Osteoblast (primary cell): ENCODE data around the gene SNX25. TPM values are rescaled to one million over a fixed set of nuclear protein-coding genes. Genes with fewer than 3 reads are reported as not detected.

Experiments used
- DNase-seq: peaks from one replicate; pipeline ENCODE4 v3.0.0; 2011; ENCODE audit warnings: low spot score, mixed read lengths; ENCODE audit not compliant: insufficient read length; ENCODE audit errors: missing footprints
- H2AFZ ChIP-seq: 2 replicates; pipeline ENCODE4 v1.6.0; 2011; ENCODE audit warnings: mild to moderate bottlenecking, low read length
- H3K27ac ChIP-seq: 2 replicates; pipeline ENCODE4 v1.5.1; 2011; ENCODE audit warnings: mild to moderate bottlenecking, low read depth, low read length, moderate library complexity
- H3K27me3 ChIP-seq: 2 replicates; pipeline ENCODE4 v1.6.0; 2012; ENCODE audit warnings: mild to moderate bottlenecking, control low read depth, inconsistent platforms, low read length, moderate library complexity; ENCODE audit not compliant: insufficient read depth
- H3K36me3 ChIP-seq: 2 replicates; pipeline ENCODE4 v1.5.1; 2011; ENCODE audit warnings: mild to moderate bottlenecking, low read length, control low read depth, moderate library complexity; ENCODE audit not compliant: insufficient read depth
- H3K4me1 ChIP-seq: 2 replicates; pipeline ENCODE4 v1.5.1; 2011; ENCODE audit warnings: mild to moderate bottlenecking, low read length, control low read depth, moderate library complexity; ENCODE audit not compliant: insufficient read depth
- H3K4me2 ChIP-seq: 2 replicates; pipeline ENCODE4 v1.6.0; 2011; ENCODE audit warnings: mild to moderate bottlenecking, low read length; ENCODE audit not compliant: insufficient read depth
- H3K4me3 ChIP-seq: fragments of 200-600 bp; sonication (generic); 3 replicates; pipeline ENCODE4 v1.5.1; 2012; ENCODE audit warnings: mild to moderate bottlenecking, low read length, inconsistent platforms; ENCODE audit not compliant: insufficient read depth
- H3K79me2 ChIP-seq: 2 replicates; pipeline ENCODE4 v1.6.0; 2012; ENCODE audit warnings: mild to moderate bottlenecking, low read length, control low read depth, inconsistent platforms; ENCODE audit not compliant: insufficient read depth
- H3K9me3 ChIP-seq: 2 replicates; pipeline ENCODE4 v1.5.1; 2011; ENCODE audit warnings: low read depth, low read length, control low read depth
- H4K20me1 ChIP-seq: 2 replicates; pipeline ENCODE4 v1.6.0; 2012; ENCODE audit warnings: mild to moderate bottlenecking, low read length, control low read depth; ENCODE audit not compliant: insufficient read depth
- total RNA-seq: library from RNA; depleted of rRNA; stranded (reverse); fragments of >200 nt; gene quantifications from 2 replicates; pipeline ENCODE4 v1.2.3, GENCODE V29; 2012
- TF ChIP-seq, protein P1 (sequence below): IDR thresholded peaks from 2 replicates; pipeline ENCODE4 v1.5.1; 2011; ENCODE audit warnings: mild to moderate bottlenecking, low read depth, low read length, moderate library complexity; ENCODE audit errors: extremely low read depth

SNX25 gene
- total RNA-seq, 1 donor: 98.1 TPM

DNA sequence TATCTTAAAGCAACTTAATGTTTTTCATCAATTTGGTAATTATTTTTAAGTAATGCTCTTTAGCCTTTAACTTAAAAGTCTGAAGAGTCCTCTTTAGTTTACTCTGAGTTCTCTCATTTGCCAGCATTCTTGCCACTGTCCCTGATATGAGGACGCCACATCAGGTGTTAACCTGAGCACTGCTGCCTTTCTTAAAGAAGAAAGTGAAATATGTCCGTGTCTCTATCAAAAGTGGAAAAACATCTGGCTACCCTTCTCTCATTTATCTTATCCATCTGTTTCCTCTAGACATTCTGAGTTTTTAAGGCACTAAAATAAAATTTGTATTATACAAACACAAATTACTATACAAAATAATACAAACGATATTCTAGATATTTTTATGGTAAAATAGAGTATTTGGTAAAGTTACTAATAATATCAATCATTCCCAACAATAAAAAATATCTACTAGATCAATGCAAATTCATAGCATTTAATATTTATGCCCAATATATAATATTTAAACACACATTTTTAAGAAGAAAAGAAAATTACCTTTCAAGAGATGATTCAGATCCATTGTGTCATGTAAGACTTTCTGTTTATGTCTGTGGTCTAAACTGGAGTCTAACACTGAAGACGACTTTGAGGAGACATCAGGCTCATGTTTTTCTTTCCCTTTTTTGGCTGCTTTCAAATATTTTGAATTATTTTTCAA lies 19.6 kb upstream of the SNX25 start:
- H3K79me2 ChIP-seq: peaks cover 71% of the 10 kb centered on the region
- no peak overlapping the region for H3K4me2 ChIP-seq
- H3K9me3 ChIP-seq: no peaks in the 10 kb centered on the region
- peaks cover 3% of the 10 kb centered on the region for H4K20me1 ChIP-seq
- H3K36me3 ChIP-seq: peaks cover 30% of the 10 kb centered on the region
- no peak overlapping the region for H3K4me3 ChIP-seq
- no peak overlapping the region for H2AFZ ChIP-seq
- no peaks in the 10 kb centered on the region for H3K27me3 ChIP-seq
- no peaks in the 10 kb centered on the region for H3K4me1 ChIP-seq
- DNase-seq: no peak
- TF ChIP-seq, protein P1, sequence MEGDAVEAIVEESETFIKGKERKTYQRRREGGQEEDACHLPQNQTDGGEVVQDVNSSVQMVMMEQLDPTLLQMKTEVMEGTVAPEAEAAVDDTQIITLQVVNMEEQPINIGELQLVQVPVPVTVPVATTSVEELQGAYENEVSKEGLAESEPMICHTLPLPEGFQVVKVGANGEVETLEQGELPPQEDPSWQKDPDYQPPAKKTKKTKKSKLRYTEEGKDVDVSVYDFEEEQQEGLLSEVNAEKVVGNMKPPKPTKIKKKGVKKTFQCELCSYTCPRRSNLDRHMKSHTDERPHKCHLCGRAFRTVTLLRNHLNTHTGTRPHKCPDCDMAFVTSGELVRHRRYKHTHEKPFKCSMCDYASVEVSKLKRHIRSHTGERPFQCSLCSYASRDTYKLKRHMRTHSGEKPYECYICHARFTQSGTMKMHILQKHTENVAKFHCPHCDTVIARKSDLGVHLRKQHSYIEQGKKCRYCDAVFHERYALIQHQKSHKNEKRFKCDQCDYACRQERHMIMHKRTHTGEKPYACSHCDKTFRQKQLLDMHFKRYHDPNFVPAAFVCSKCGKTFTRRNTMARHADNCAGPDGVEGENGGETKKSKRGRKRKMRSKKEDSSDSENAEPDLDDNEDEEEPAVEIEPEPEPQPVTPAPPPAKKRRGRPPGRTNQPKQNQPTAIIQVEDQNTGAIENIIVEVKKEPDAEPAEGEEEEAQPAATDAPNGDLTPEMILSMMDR: no peak
- no peak overlapping the region for H3K27ac ChIP-seq

DNA sequence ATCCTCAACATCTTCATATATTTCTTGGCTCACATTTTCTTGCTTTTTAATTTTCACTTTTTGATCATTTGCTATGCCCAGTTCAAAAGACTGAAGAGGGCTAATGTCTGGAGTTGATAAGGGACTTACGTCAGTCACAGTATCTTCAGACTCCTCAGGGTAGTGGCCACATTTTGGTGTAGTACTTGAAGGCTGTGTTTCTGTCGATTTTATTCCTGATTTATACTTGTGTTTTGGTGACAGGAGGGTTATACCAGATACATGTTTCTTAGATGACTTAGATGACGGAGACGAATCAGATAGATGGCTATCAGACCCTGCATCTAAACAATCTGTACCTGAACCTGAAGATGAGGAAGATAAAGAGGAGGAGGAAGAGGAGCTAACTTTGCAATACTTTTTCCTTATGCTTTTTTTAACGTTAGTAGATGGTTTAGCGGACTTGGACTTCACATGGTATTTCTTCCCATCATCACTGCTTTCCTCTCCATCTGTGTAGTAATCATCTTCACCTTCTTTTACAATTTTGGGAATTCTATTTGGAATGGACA lies 19.0 kb upstream of the SNX25 start:
- TF ChIP-seq, protein P1: no peak
- Histone ChIP-seq H3K4me2 (no peak overlapping the region), H3K4me3 (no peak overlapping the region), H4K20me1 (peaks cover 9% of the 10 kb centered on the region), H3K79me2 (peaks cover 73% of the 10 kb centered on the region), H3K9me3 (no peaks in the 10 kb centered on the region), H3K27me3 (no peaks in the 10 kb centered on the region), H3K36me3 (peaks cover 31% of the 10 kb centered on the region), H3K4me1 (no peaks in the 10 kb centered on the region), H2AFZ (no peak overlapping the region), H3K27ac (no peak overlapping the region)
- DNase-seq: no peak

DNA sequence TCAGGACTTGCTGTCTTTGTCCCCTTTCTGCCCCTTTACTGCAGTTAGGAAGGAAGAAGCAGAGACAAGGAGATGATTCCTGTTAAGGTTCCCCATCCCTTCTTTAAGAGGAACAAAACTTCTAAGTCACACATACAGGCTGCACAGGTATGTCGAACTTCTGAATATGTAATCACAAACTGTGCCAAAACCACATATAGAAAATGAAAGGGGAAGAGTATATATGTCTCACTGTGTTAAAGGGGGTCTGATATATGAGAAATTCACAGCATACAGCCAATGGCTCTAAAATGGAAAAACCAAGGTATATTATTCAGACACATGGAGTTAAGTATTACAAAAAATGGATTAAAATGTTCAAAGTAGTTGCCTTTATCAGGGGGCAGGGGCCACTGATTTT lies 17.3 kb upstream of the SNX25 start:
- H3K9me3 ChIP-seq: no peaks in the 10 kb centered on the region
- peaks cover 30% of the 10 kb centered on the region for H3K36me3 ChIP-seq
- DNase-seq: no peak
- no peak overlapping the region for H3K4me2 ChIP-seq
- H4K20me1 ChIP-seq: peaks cover 9% of the 10 kb centered on the region
- no peaks in the 10 kb centered on the region for H3K4me1 ChIP-seq
- no peak overlapping the region for H3K27ac ChIP-seq
- H3K27me3 ChIP-seq: no peaks in the 10 kb centered on the region
- H2AFZ ChIP-seq: no peak overlapping the region
- TF ChIP-seq, protein P1: no peak
- H3K79me2 ChIP-seq: peaks cover 75% of the 10 kb centered on the region
- H3K4me3 ChIP-seq: no peak overlapping the region
